ENCODE results near the gene TBC1D2B.

- TF ChIP-seq, protein P1, sequence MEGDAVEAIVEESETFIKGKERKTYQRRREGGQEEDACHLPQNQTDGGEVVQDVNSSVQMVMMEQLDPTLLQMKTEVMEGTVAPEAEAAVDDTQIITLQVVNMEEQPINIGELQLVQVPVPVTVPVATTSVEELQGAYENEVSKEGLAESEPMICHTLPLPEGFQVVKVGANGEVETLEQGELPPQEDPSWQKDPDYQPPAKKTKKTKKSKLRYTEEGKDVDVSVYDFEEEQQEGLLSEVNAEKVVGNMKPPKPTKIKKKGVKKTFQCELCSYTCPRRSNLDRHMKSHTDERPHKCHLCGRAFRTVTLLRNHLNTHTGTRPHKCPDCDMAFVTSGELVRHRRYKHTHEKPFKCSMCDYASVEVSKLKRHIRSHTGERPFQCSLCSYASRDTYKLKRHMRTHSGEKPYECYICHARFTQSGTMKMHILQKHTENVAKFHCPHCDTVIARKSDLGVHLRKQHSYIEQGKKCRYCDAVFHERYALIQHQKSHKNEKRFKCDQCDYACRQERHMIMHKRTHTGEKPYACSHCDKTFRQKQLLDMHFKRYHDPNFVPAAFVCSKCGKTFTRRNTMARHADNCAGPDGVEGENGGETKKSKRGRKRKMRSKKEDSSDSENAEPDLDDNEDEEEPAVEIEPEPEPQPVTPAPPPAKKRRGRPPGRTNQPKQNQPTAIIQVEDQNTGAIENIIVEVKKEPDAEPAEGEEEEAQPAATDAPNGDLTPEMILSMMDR (IDR thresholded peaks at IDR 0.05) = no peak
- TF ChIP-seq POLR2A (IDR thresholded peaks at IDR 0.05) = no peak
These were observed 53.0 kb downstream of the TBC1D2B start for GRCh38 chr15:78024519-78024870.

Measured in body of pancreas (tissue), 4 donors.